GM12892 (cell line): ENCODE results near the gene ATP1B2.
"Not testable (repeated sequence)": the region's sequence is repeated elsewhere in the genome, so short reads cannot be mapped to it uniquely, and the experiment has no call there.

ENCODE experiments used
- POLR2A ChIP-seq: IDR thresholded peaks from 2 replicates; pipeline ENCODE4 v1.6.1; 2011; ENCODE audit warnings: low read depth, low read length, control low read depth
- POLR2AphosphoS5 ChIP-seq: IDR thresholded peaks from 2 replicates; pipeline ENCODE4 v1.6.1; 2011; ENCODE audit warnings: low read depth, low read length, control low read depth
- TAF1 ChIP-seq: IDR thresholded peaks from 2 replicates; pipeline ENCODE4 v1.6.1; 2011; ENCODE audit warnings: low read depth, mild to moderate bottlenecking, control low read depth, low read length, borderline replicate concordance

GRCh38 chr17:7641635-7642034, 9.1 kb upstream of the ATP1B2 start:
- TF ChIP-seq POLR2AphosphoS5, POLR2A, TAF1: not testable (repeated sequence)
